ENCODE measurements around the gene MRAP. TPM values are rescaled to one million over a fixed set of nuclear protein-coding genes. Genes with fewer than 3 reads are reported as not detected.

Gene MRAP
- total RNA-seq, 1 experiment from 2014 or later, result not detected

GRCh38 chr21:32346951-32347350 is 48.3 kb downstream of the MRAP start:
- POLR2A ChIA-PET, result no interaction called here
- Histone ChIP-seq H3K4me2 (ENCODE audit: low read length) (no peak overlapping the region), H2AFZ (ENCODE audit: low read depth, low read length, poor library complexity, severe bottlenecking) (no peak overlapping the region), H4K20me1 (ENCODE audit: insufficient read depth) (no peaks in the 10 kb centered on the region), H3K27me3 (ENCODE audit: insufficient read depth, low read length) (no peaks in the 10 kb centered on the region), H3K36me3 (ENCODE audit: control insufficient read depth in 1 of 2, insufficient read depth in 2 of 2, low read length in 2 of 2) (peaks cover 69 to 82% of the 10 kb centered on the region in 2 experiments), H3K9me3 (ENCODE audit: control insufficient read depth in 1 of 2, insufficient read depth in 1 of 2, low read depth in 1 of 2, low read length in 2 of 2) (peaks cover 4 to 10% of the 10 kb centered on the region in 2 experiments; a peak in 1 of 4 replicates), H3K27ac (ENCODE audit: low read depth, low read length) (no peak overlapping the region), H3K9me2 (ENCODE audit: insufficient read depth) (no peaks in the 10 kb centered on the region), H3K79me2 (ENCODE audit: insufficient read depth, low read length) (peaks cover 51% of the 10 kb centered on the region), H3K4me3 (replicated peaks in 1 of 2; ENCODE audit: low read depth in 1 of 2, low read length in 2 of 2) (no peak overlapping the region), H3K4me1 (ENCODE audit: control insufficient read depth in 1 of 2, insufficient read depth in 2 of 2, low read length in 2 of 2) (no peaks in the 10 kb centered on the region), H3K9ac (ENCODE audit: low read length) (no peak overlapping the region)
- BruUV-seq (replicated peaks), result no TSS peak
- DNase-seq (ENCODE audit: low read depth, low spot score), result no peak
- no peak for ATAC-seq
- intact Hi-C loops (cut with micrococcal nuclease), result no loop called here
- RAD21 ChIA-PET (ENCODE audit: low non-redundant PET in 1 of 2, low total read pairs in 2 of 2, uncharacterized antibody in 2 of 2, unreplicated experiment in 2 of 2), result no interaction called here
- CTCF ChIA-PET, result interaction anchor here (0.6 kb wide), 1 partner anchor 254 kb away, joined by 3 read pairs; no protein-coding TSS in a partner anchor
- no peak for TF ChIP-seq SRF (IDR thresholded peaks at IDR 0.05; ENCODE audit: low read depth)
- TF ChIP-seq YY1 (IDR thresholded peaks at IDR 0.05; ENCODE audit: extremely low read depth, insufficient replicate concordance, low read depth, low read length), result no peak
- TF ChIP-seq RAD21 (IDR thresholded peaks at IDR 0.05; ENCODE audit: low read depth), result no peak
- TF ChIP-seq MAX (IDR thresholded peaks at IDR 0.05), result no peak
- no peak for TF ChIP-seq SP1 (IDR thresholded peaks at IDR 0.05; ENCODE audit: low read depth)
- no peak for TF ChIP-seq EGR1 (IDR thresholded peaks at IDR 0.05; ENCODE audit: low read depth)
- TF ChIP-seq CEBPB (IDR thresholded peaks at IDR 0.05; ENCODE audit: low read depth), result no peak

- Histone ChIP-seq H3K4me1 (ENCODE audit: control insufficient read depth in 1 of 2, insufficient read depth in 2 of 2, low read length in 2 of 2) (no peaks in the 10 kb centered on the region), H3K9ac (ENCODE audit: low read length) (no peak overlapping the region), H3K36me3 (ENCODE audit: control insufficient read depth in 1 of 2, insufficient read depth in 2 of 2, low read length in 2 of 2) (peaks cover 73 to 82% of the 10 kb centered on the region in 2 experiments), H4K20me1 (ENCODE audit: insufficient read depth) (no peaks in the 10 kb centered on the region), H2AFZ (ENCODE audit: low read depth, low read length, poor library complexity, severe bottlenecking) (no peak overlapping the region), H3K27ac (ENCODE audit: low read depth, low read length) (no peak overlapping the region), H3K4me2 (ENCODE audit: low read length) (no peak overlapping the region), H3K9me3 (ENCODE audit: control insufficient read depth in 1 of 2, insufficient read depth in 1 of 2, low read depth in 1 of 2, low read length in 2 of 2) (peaks cover 4 to 10% of the 10 kb centered on the region in 2 experiments; a peak in 1 of 4 replicates), H3K79me2 (ENCODE audit: insufficient read depth, low read length) (peaks cover 47% of the 10 kb centered on the region), H3K9me2 (ENCODE audit: insufficient read depth) (no peaks in the 10 kb centered on the region), H3K27me3 (ENCODE audit: insufficient read depth, low read length) (no peaks in the 10 kb centered on the region), H3K4me3 (replicated peaks in 1 of 2; ENCODE audit: low read depth in 1 of 2, low read length in 2 of 2) (no peak overlapping the region)
- RAD21 ChIA-PET (ENCODE audit: low non-redundant PET in 1 of 2, low total read pairs in 2 of 2, uncharacterized antibody in 2 of 2, unreplicated experiment in 2 of 2), result no interaction called here
- DNase-seq (ENCODE audit: low read depth, low spot score) (no peak), ATAC-seq (no peak)
- intact Hi-C loops (cut with micrococcal nuclease), result no loop called here
- no TSS peak for BruUV-seq (replicated peaks)
- POLR2A ChIA-PET, result no interaction called here
- CTCF ChIA-PET, result interaction anchor here (0.6 kb wide), 1 partner anchor 253 kb away, joined by 3 read pairs; no protein-coding TSS in a partner anchor
- TF ChIP-seq TCF7L2 (IDR thresholded peaks at IDR 0.05; ENCODE audit: borderline replicate concordance, extremely low read depth, insufficient read depth, insufficient read length) (no peak), EGR1 (IDR thresholded peaks at IDR 0.05; ENCODE audit: low read depth) (no peak)
Measured at GRCh38 chr21:32347351-32347750, 48.7 kb downstream of the MRAP start.

Measured in HCT116 (cell line).